IPS DF 4.7 (cell line): ENCODE data around the gene UBTF.
A peak's percentile ranks its signal among the peaks of the same experiment; 100 is the strongest.

Experiments
- DNase-seq: peaks from one replicate; pipeline ENCODE4 v3.0.0-alpha.2; 2013; ENCODE audit warnings: low spot score; ENCODE audit errors: extremely low read depth

Gene UBTF

GRCh38 chr17:44198721-44199552 is 20.5 kb downstream of the UBTF start:
- DNase-seq = no peak

GRCh38 chr17:44197980-44198720 is 21.3 kb downstream of the UBTF start:
- no peak for DNase-seq

GRCh38 chr17:44197107-44197506 is 22.4 kb downstream of the UBTF start:
- no peak for DNase-seq

- DNase-seq = no peak
These were observed 26.0 kb downstream of the UBTF start for GRCh38 chr17:44193326-44194084.

GRCh38 chr17:44192750-44193149 is 26.7 kb downstream of the UBTF start:
- DNase-seq = no peak

GRCh38 chr17:44191941-44192496 is 27.5 kb downstream of the UBTF start:
- DNase-seq = peak; percentile 44

- DNase-seq = no peak
These were observed 28.1 kb downstream of the UBTF start for GRCh38 chr17:44191369-44191768.

- no peak for DNase-seq
These were observed 29.0 kb downstream of the UBTF start for GRCh38 chr17:44190481-44190880.

- DNase-seq = no peak
These were observed 30.7 kb downstream of the UBTF start for GRCh38 chr17:44188576-44189403.

GRCh38 chr17:44187131-44187899 is 32.2 kb downstream of the UBTF start:
- no peak for DNase-seq

GRCh38 chr17:44186307-44187130 is 33.0 kb downstream of the UBTF start, which contains the start of gene TMUB2:
Gene TMUB2, plus strand, starts transcription at chr17:44186972. Its CDS starts 737 bp downstream, at chr17:44187709.
- peak; percentile 95 for DNase-seq

- no peak for DNase-seq
These were observed 35.2 kb downstream of the UBTF start for GRCh38 chr17:44184212-44184810.

GRCh38 chr17:44183024-44183423 is 36.5 kb downstream of the UBTF start:
- DNase-seq = no peak

- no peak for DNase-seq
These were observed 41.3 kb downstream of the UBTF start for GRCh38 chr17:44178133-44178532.

GRCh38 chr17:44177640-44178039 is 41.8 kb downstream of the UBTF start:
- DNase-seq = no peak

GRCh38 chr17:44176671-44177501 is 42.6 kb downstream of the UBTF start:
- DNase-seq = no peak

GRCh38 chr17:44176257-44176656 is 43.2 kb downstream of the UBTF start:
- no peak for DNase-seq

- DNase-seq = no peak
These were observed 45.0 kb downstream of the UBTF start for GRCh38 chr17:44174427-44174826.
